ENCODE measurements around the gene SLC38A3. TPM values are rescaled to one million over a fixed set of nuclear protein-coding genes. Genes with fewer than 3 reads are reported as not detected.

The SLC38A3 gene
- total RNA-seq, 1 donor from 2014 or later, result not detected

DNA sequence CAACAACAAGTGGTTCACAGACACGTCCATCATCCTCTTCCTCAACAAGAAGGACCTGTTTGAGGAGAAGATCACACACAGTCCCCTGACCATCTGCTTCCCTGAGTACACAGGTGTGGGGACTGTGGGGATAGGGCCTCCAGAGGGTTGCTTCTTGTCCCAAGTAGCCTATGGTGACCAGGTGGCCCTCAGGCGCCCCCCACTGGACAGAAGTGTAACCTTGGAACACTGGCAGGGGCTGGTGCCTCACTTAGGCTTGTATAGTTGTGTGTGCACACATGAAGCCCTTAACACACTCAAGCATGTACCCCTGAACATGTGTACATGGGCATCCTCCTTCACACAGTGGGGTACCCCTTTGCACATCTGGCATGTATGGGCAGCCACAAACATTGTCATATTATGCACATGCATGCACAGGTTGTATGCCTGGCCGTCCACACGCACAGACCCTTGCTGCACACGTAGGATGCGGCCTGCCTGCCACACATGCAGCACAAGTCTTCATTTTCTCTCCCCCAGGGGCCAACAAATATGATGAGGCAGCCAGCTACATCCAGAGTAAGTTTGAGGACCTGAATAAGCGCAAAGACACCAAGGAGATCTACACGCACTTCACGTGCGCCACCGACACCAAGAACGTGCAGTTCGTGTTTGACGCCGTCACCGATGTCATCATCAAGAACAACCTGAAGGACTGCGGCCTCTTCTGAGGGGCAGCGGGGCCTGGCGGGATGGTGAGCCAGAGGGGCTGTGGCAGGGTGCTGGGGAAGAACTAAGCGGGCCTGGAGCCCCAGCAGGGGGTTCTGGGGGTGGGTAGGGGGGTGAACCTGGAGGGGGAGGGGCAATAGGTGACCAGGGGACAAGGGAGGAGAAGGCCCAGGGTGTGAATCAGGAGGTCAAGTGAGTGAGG is 52.2 kb downstream of the SLC38A3 start:
- DNase-seq (ENCODE audit: low read depth), result no peak
- TF ChIP-seq, protein P1, sequence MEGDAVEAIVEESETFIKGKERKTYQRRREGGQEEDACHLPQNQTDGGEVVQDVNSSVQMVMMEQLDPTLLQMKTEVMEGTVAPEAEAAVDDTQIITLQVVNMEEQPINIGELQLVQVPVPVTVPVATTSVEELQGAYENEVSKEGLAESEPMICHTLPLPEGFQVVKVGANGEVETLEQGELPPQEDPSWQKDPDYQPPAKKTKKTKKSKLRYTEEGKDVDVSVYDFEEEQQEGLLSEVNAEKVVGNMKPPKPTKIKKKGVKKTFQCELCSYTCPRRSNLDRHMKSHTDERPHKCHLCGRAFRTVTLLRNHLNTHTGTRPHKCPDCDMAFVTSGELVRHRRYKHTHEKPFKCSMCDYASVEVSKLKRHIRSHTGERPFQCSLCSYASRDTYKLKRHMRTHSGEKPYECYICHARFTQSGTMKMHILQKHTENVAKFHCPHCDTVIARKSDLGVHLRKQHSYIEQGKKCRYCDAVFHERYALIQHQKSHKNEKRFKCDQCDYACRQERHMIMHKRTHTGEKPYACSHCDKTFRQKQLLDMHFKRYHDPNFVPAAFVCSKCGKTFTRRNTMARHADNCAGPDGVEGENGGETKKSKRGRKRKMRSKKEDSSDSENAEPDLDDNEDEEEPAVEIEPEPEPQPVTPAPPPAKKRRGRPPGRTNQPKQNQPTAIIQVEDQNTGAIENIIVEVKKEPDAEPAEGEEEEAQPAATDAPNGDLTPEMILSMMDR (conservative IDR thresholded peaks at IDR 0.05; ENCODE audit: low read depth, low read length), result peak; percentile 72
- no peak overlapping the region for H3K4me3 ChIP-seq (ENCODE audit: low read depth, low read length)

DNA sequence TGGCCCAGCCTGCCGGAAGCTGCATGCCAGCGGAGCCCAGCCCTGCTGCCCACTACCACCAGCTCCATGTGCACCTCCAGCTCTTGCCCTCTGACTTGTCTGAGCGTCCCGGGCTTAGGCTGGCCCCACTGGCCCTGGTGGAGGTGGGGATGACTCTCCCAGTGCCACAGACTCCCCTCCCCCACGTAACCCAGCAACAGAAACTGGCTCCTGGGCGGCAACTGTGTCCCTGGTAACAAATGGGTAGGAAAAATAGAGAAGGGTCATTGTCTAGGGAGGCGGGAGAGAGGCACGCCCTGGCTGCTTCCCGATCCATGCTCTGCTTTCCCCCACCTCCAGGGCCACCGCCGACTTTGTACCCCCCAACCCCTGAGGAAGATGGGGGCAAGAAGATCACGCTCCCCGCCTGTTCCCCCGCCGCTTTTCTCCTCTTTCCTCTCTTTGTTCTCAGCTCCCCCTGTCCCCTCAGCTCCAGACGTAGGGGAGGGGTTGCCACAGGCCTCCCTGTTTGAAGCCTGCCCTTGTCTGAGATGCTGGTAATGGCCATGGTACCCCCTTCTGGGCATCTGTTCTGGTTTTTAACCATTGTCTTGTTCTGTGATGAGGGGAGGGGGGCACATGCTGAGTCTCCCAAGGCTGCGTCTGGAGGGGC is 53.1 kb downstream of the SLC38A3 start:
- H3K4me3 ChIP-seq (ENCODE audit: low read depth, low read length), result no peak overlapping the region
- TF ChIP-seq, protein P1 (conservative IDR thresholded peaks at IDR 0.05; ENCODE audit: low read depth, low read length), result no peak
- DNase-seq (ENCODE audit: low read depth), result no peak

- DNase-seq (ENCODE audit: low read depth), result no peak
- no peak overlapping the region for H3K4me3 ChIP-seq (ENCODE audit: low read depth, low read length)
- TF ChIP-seq, protein P1 (conservative IDR thresholded peaks at IDR 0.05; ENCODE audit: low read depth, low read length), result no peak
These were observed 53.9 kb downstream of the SLC38A3 start for GRCh38 chr3:50258979-50259378.

DNA sequence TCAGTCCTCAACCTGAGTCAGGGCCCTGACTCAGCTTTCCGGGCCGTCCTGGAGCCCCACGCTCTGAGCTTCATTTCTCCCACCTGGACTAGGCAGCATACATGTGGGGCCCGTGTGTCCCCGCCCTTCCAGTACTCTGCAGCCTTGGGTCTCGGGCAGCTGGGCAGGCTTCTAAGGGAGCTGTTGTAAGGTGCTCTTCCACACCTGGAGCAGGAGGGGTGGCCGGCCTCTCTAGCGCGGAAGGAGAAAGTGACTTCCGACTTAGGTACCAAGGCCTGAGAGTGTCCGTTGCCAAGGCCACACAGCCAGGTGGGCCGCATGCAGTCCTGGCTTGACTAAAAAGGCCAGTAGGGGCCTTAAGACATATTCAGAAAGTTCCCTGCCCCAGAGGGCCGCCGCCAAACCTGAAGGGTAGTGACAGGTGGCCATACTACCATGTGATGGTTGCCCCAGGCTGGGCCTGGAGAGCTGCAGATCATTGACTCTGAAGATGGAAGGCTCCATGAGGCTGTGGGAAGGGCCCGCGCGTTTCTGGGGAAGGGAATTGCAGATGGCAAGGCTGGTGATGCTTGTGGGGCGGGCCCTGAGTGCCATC is 54.5 kb downstream of the SLC38A3 start:
- TF ChIP-seq, protein P1 (conservative IDR thresholded peaks at IDR 0.05; ENCODE audit: low read depth, low read length), result no peak
- no peak overlapping the region for H3K4me3 ChIP-seq (ENCODE audit: low read depth, low read length)

GRCh38 chr3:50260027-50260941 is 55.2 kb downstream of the SLC38A3 start:
- H3K4me3 ChIP-seq (ENCODE audit: low read depth, low read length), result peak overlapping the region; percentile 61
- TF ChIP-seq, protein P1 (conservative IDR thresholded peaks at IDR 0.05; ENCODE audit: low read depth, low read length), result peak; percentile 82
- DNase-seq (ENCODE audit: low read depth), result no peak

More for the DNA sequence above, 54.5 kb downstream of the SLC38A3 start:
- no peak for DNase-seq (ENCODE audit: low read depth)

- H3K4me3 ChIP-seq (ENCODE audit: low read depth, low read length), result peak overlapping the region; percentile 61
- no peak for DNase-seq (ENCODE audit: low read depth)
- TF ChIP-seq, protein P1 (conservative IDR thresholded peaks at IDR 0.05; ENCODE audit: low read depth, low read length), result no peak
These were observed 55.9 kb downstream of the SLC38A3 start for GRCh38 chr3:50260942-50261441.
